Activated naive CD4-positive, alpha-beta T cell treated with anti-CD3 and anti-CD28 coated beads, Interleukin-2, amount 10 ng/mL, durations not matched to agents 7 days and 5 days (primary cell): ENCODE data around the gene RLN3.

ENCODE experiments used
- CTCF ChIA-PET: fragments of 350-600 bp; sonication (Branson Sonifier 250); formaldehyde crosslinking; loops from one replicate; lab custom pipeline; 2021; ENCODE audit warnings: antibody characterized with exemption; lab: Charles Lee
- DNase-seq: peaks from one replicate; pipeline ENCODE4 v3.0.0-alpha.2; 2020
- H3K27ac Mint-ChIP-seq: one replicate; pipeline ENCODE4 v1.8.0; 2021; ENCODE audit warnings: mild to moderate bottlenecking, moderate library complexity, mixed read lengths
- H3K27me3 Mint-ChIP-seq: one replicate; pipeline ENCODE4 v1.8.0; 2021; ENCODE audit warnings: mild to moderate bottlenecking, mixed read lengths
- H3K36me3 Mint-ChIP-seq: one replicate; pipeline ENCODE4 v1.8.0; 2021; ENCODE audit warnings: mixed read lengths
- H3K4me1 Mint-ChIP-seq: one replicate; pipeline ENCODE4 v1.8.0; 2021; ENCODE audit warnings: mixed read lengths
- H3K4me3 Mint-ChIP-seq: one replicate; pipeline ENCODE4 v1.8.0; 2021; ENCODE audit warnings: mild to moderate bottlenecking, moderate library complexity, mixed read lengths
- H3K9me3 Mint-ChIP-seq: one replicate; pipeline ENCODE4 v1.8.0; 2021; ENCODE audit warnings: mixed read lengths

RLN3 gene

DNA sequence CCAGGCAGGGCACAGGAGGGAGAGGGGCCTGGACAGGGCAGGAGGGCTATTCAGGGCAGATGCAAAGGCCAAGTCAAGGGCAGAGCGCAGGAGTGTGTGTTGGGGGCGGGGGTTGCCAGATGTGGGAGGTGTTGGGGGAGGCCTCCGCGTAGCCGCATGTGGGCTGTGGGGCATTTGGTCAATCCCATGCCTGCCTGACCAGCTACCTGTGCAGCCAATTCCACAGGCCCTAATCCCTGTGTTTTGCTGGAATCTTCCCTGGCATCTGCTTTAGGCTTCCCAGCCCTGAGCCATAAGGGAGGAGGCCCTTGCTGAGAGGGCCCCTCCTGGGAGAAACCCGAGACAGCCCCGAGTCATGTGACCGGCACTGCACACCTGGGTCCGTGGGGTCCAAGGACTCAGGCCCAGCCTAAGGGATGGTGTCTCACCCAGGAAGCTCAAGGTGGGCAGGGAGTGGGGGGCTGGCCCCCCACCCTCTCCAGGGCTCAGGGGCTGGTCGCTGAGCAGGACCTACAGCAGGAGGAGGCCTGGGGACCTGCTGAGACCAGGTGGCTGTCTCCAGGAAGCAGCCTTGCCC lies 42.1 kb upstream of the RLN3 start:
- Mint-ChIP-seq H3K4me1 (peaks cover 91% of the 10 kb centered on the region), H3K9me3 (no peaks in the 10 kb centered on the region), H3K27ac (peak overlapping the region; percentile 98), H3K27me3 (no peaks in the 10 kb centered on the region), H3K36me3 (peaks cover 25% of the 10 kb centered on the region), H3K4me3 (peak overlapping the region; percentile 27)
- no peak for DNase-seq
- CTCF ChIA-PET = interaction anchor here (0.8 to 1.8 kb wide), 4 partner anchors 14 to 84 kb away, joined by 3 read pairs; no protein-coding TSS in a partner anchor

DNA sequence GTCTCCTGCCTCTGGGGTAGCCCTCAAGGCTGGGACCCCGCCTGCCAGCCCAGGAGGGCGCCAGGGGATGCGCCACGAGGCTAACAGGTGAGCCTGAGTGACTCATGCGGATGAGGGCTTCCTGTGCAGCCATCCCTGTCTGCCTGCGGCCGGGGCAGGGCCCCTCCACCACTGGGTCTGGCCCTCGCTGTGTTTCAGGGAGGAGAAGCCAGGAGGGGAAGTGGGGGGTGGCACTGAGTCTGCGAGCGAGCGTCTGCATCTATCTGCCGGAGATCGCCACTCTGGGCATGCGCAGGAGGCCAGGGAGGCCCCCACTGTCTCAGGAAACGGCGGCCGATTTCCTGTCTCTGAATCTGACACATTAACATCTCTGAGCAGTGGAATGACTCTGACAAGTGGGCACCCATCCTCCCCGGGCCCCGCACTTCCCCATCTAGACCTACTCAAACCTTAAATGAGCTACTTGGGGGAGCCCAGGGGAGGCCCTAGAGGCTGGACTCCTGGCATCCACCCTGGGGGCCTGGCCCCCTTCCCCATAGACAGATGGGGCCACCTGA lies 41.5 kb upstream of the RLN3 start:
- H3K4me1 Mint-ChIP-seq = peaks cover 88% of the 10 kb centered on the region
- H3K27ac Mint-ChIP-seq = peak overlapping the region; percentile 98
- H3K9me3 Mint-ChIP-seq = no peaks in the 10 kb centered on the region
- H3K27me3 Mint-ChIP-seq = no peaks in the 10 kb centered on the region
- CTCF ChIA-PET = no interaction called here
- H3K4me3 Mint-ChIP-seq = peak overlapping the region; percentile 60
- DNase-seq = peak; percentile 99
- H3K36me3 Mint-ChIP-seq = peaks cover 31% of the 10 kb centered on the region

DNA sequence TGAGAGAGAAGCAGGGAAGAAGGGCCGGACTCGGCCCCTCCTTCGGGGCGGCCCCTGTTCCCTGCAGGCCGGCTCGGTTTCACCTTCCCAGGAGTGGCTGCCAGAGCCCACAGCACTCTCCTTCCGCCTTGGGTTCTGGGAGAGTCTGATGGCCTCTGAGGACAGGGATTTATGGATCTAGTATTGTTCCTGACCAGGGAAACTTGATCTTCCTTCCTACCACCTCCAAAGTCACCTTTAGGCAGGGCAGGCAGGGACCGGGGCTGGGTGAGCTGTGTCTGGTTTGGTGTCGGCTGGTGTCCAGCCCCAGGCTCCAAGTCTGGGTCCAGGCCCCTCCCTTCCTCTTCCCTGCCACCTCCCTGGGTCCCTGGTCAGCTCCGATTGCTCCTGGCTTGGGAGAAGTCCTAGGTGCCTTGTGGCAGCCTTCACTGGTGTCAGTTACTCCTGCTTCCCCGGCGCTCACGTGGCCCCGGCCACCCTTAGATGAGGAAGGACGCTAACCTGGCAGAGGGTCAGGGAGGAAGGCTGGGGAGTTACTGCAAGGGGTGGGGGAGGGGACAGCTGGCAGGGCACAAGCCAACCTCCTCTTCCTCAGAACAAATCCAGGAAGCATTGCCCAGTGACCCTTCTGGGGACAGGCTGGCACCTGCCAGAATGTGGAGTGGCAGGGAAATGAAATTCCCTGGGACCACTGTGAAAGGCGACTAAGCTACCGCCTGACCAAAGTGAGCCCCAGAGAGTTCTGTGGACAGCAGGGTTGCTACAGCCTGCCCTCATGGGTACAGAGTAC lies 40.7 kb upstream of the RLN3 start:
- Mint-ChIP-seq H3K27ac (peak overlapping the region; percentile 98), H3K9me3 (no peaks in the 10 kb centered on the region), H3K27me3 (no peaks in the 10 kb centered on the region), H3K4me3 (peak overlapping the region; percentile 60), H3K36me3 (peaks cover 32% of the 10 kb centered on the region), H3K4me1 (peaks cover 79% of the 10 kb centered on the region)
- no peak for DNase-seq
- CTCF ChIA-PET = no interaction called here

DNA sequence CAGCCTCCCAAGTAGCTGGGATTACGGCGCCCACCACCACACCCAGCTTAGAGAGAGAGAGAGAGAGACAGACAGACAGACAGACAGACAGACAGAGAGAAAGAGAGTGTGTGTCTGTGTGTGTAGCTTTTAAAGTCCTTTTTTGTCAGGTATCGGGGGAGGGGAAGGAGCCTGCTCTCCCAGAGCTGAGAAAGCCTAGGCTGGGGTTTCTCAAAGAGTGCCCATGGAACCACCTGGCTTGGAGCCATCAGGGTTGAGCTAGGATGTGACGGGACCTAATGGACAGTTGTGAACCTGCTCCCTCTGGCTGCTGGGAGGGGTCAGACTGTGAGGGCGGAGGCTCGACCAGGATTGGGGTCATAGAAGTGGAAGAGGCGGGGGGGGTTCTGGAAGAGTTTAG lies 38.5 kb upstream of the RLN3 start:
- CTCF ChIA-PET = interaction anchor here (0.5 to 1.4 kb wide), 3 partner anchors 10 to 147 kb away, joined by 3 to 4 read pairs (median 3); partner anchors contain the start of gene ASF1B
- no peak overlapping the region for H3K4me3 Mint-ChIP-seq
- H3K36me3 Mint-ChIP-seq = peaks cover 33% of the 10 kb centered on the region
- no peak for DNase-seq
- peak overlapping the region; percentile 98 for H3K27ac Mint-ChIP-seq
- H3K27me3 Mint-ChIP-seq = no peaks in the 10 kb centered on the region
- H3K4me1 Mint-ChIP-seq = peaks cover 60% of the 10 kb centered on the region
- H3K9me3 Mint-ChIP-seq = no peaks in the 10 kb centered on the region

DNA sequence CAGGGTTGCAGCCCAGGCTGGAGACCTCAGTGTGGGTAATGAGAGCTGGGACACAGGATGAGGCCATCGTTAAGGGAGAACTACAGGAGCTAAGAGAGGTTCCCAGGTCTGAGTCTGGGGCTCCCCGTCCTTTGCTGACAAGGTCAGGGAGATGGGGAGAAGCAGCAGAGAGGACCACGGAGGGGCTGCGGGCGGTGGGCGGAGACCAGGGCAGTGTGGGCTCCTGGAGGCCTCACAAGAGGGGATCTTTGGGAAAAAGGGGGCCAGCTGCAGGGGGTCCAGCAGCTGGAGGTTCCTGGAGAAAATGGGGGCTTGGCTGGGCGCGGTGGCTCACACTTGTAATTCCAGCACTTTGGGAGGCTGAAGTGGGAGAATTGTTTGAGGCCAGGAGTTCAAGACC lies 37.9 kb upstream of the RLN3 start:
- DNase-seq = no peak
- CTCF ChIA-PET = interaction anchor here (0.5 kb wide), 1 partner anchor 146 kb away, joined by 3 read pairs; the partner anchor contains the start of gene ASF1B
- Mint-ChIP-seq H3K9me3 (no peaks in the 10 kb centered on the region), H3K4me3 (no peak overlapping the region), H3K4me1 (peaks cover 54% of the 10 kb centered on the region), H3K36me3 (peaks cover 35% of the 10 kb centered on the region), H3K27me3 (no peaks in the 10 kb centered on the region), H3K27ac (peak overlapping the region; percentile 45)

DNA sequence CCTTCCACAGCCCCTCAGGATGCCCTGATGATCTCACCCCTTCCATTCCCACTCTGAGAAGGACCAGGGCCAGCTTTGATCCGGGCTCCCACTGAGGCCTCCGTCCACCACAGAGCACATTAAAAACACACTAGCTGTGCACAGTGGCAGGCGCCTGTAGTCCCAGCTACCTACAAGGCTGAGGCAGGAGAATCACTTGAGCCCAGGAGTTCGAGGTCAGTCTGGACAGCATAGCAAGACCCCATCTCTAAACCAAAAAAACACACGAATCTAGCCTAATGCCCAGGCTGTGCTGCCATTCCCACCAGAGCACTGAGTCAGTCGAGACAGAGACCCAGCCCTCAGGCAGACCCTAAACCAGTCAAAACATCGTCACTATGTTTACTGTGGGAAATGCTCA lies 35.9 kb upstream of the RLN3 start:
- peak overlapping the region; percentile 19 for H3K27ac Mint-ChIP-seq
- peaks cover 35% of the 10 kb centered on the region for H3K36me3 Mint-ChIP-seq
- H3K9me3 Mint-ChIP-seq = no peaks in the 10 kb centered on the region

DNA sequence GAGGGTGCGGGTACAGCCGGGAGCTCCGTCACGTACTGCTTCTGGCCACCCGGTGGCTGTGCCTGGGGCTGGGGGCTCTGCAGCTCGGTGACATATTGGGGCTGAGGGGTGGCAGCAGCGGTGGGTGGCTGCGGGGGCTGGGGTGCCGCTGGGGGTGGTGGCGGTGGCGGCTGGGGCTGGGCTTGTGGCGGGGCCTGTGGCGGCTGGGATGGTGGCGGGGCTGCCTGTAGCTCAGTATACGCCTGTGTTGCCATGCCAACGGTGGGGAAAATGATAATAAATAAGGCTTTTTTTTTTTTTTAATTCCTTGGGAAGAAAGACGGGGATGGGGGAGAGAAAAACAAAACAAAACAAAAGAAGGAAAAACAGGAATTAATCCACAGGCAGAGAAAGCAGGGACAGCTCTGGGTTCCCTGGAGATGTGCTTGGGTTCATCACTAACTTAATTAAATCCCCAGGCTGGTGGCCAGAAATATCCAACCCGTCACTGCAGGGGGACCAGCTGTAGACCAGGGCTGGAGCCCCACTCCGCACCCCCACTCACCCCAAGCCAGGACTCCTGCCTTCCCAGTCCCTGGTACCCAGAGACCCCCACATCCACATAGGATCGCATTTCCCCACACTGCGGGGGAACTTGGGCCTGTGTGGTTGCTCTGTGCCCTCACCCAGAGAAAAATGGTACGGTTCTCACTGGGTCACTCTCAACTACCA lies 34.2 kb upstream of the RLN3 start:
- Mint-ChIP-seq H3K36me3 (peaks cover 41% of the 10 kb centered on the region), H3K27ac (peak overlapping the region; percentile 38), H3K27me3 (no peaks in the 10 kb centered on the region), H3K4me3 (no peak overlapping the region), H3K4me1 (peaks cover 20% of the 10 kb centered on the region), H3K9me3 (peaks cover 2% of the 10 kb centered on the region)
- DNase-seq = no peak
- CTCF ChIA-PET = no interaction called here

More for the DNA sequence above, 35.9 kb upstream of the RLN3 start:
- CTCF ChIA-PET = interaction anchor here (1.1 kb wide), 1 partner anchor 67 kb away, joined by 4 read pairs; no protein-coding TSS in a partner anchor
- Mint-ChIP-seq H3K27me3 (no peaks in the 10 kb centered on the region), H3K4me1 (peaks cover 35% of the 10 kb centered on the region), H3K4me3 (no peak overlapping the region)
- no peak for DNase-seq

DNA sequence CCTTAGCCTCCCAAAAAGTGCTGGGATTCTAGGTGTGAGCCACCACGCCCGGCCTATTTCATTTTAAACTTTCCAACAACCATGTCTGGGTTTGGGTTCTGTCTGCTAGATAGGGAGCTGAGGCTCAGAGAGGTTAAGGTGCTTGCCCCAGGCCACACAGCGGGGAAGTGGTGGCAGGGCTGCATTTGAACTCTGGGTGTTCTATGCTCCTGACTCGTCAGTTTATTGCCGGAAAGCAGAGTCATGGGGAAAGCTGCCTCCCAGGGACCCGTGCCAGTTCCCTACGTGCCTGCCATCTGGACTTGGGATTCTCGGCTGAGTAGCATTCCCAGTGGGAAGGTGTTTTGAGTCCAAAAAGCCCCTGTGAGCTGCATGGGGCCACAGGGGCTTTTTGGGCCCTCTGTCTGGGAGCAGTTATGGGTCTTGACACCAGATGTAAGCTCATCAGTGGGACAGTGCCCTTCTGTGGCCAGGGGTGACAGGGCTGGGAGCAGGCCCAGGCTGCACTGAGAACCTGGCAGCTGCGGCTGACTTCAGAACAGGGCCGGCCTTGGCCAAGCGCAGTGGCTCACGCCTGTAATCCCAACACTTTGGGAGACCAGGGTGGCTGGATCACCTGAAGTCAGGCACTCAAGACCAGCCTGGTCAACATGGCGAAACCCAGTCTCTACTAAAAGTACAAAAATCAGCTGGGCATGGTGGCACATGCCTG lies 32.8 kb upstream of the RLN3 start:
- Mint-ChIP-seq H3K4me3 (no peak overlapping the region), H3K27ac (no peak overlapping the region), H3K4me1 (peaks cover 9% of the 10 kb centered on the region), H3K27me3 (no peaks in the 10 kb centered on the region), H3K36me3 (peaks cover 40% of the 10 kb centered on the region), H3K9me3 (peaks cover 5% of the 10 kb centered on the region)
- CTCF ChIA-PET = no interaction called here
- no peak for DNase-seq

DNA sequence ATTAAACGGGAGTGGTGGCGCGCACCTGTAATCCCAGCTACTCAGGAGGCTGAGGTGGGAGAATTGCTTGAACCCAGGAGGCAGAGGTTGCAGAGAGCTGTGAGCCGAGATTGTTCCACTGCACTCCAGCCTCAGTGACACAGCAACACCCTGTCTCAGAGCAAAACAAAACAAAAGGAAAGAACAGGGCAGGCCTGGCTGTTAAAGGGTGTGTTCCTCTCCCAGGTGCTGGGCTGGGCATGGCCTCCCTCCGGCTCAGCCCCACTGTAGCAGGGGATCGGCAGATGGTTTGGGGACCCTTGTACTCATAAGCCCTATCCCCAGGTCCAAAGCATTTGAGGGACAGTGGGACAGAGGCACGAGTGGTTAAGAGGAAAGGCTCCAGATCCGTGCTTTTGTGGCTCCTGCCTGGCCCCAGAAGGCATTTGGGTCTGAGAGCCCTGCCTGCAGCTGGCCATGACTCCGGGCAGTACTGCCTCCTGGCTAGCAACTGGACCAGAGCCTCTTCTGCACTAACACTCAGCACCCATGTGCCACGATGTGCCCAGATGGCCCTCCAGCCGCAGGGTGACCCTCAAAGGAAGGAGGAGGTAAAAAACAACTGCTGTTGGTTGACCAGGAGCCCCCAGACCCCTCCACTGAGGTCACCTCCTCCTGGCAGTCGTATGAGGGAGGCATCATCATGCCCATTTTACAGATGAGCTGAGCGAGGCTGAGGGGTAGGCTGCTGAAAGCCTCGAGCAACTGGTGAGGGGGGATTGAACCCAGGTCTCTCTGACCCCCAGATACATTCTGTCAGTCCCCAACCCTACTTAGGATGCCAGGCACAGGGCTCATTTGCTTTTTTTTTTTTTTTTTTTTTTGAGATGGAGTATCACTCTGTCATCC lies 31.8 kb upstream of the RLN3 start:
- CTCF ChIA-PET = no interaction called here
- no peaks in the 10 kb centered on the region for H3K27me3 Mint-ChIP-seq
- no peak overlapping the region for H3K4me3 Mint-ChIP-seq
- H3K4me1 Mint-ChIP-seq = peaks cover 13% of the 10 kb centered on the region
- H3K9me3 Mint-ChIP-seq = peaks cover 5% of the 10 kb centered on the region
- no peak for DNase-seq
- peaks cover 40% of the 10 kb centered on the region for H3K36me3 Mint-ChIP-seq
- H3K27ac Mint-ChIP-seq = no peak overlapping the region

DNA sequence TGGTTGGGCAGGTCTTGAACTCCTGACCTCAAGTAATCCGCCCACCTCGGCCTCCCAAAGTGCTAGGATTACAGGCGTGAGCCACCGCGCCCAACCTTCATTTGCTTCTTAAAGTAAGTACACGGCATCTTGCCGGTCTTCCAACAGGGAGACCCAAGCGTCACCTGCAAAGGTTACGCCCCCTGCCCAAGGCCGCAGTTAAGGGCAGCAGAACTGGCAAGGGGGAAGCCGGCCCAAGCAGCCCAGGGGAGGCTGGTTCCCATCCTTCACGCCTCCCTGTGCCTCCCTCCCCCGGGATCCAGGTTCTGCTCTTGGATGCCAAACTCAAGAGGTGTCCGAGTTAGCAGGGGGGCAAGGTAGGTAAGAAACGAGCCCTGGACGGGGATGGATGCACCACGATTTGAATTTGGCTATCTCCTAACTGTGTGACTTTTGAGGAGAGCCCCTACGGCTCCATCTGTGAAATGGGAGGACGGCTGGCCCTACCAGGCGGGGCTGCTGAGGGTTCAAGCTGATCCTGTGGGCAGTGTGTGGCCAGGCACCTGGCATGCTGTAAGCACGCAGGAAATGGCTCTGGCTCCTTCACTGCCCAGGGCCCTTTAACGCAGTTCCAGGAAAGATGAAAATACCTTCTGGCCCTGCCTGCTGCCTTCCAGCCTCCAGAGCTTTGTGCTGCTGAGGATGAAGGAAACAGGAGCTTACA lies 30.9 kb upstream of the RLN3 start:
- Mint-ChIP-seq H3K27ac (no peak overlapping the region), H3K36me3 (peaks cover 35% of the 10 kb centered on the region)
- CTCF ChIA-PET = no interaction called here

DNA sequence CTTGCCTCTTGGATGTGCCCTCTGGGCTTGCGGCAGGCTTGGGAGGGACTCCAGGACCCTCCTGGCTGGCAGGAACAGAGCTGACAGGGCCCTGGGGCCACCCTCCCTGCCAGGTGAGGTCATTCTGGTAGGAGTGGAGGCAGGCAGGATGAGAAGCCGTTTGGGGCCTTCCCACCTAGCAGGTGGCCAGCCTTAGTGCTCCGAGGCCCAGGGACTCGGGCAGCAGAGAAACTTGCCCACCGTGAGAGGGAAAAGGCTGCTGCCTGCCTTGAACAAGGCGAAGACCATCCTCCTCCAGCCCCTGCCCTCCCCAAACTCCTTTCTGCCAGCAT lies 30.4 kb upstream of the RLN3 start:
- CTCF ChIA-PET = no interaction called here
- Mint-ChIP-seq H3K36me3 (peaks cover 33% of the 10 kb centered on the region), H3K9me3 (peaks cover 5% of the 10 kb centered on the region), H3K4me3 (no peak overlapping the region), H3K27me3 (no peaks in the 10 kb centered on the region), H3K4me1 (peaks cover 28% of the 10 kb centered on the region), H3K27ac (no peak overlapping the region)
- no peak for DNase-seq

More for the DNA sequence above, 30.9 kb upstream of the RLN3 start:
- peaks cover 22% of the 10 kb centered on the region for H3K4me1 Mint-ChIP-seq
- no peak overlapping the region for H3K4me3 Mint-ChIP-seq
- H3K9me3 Mint-ChIP-seq = peaks cover 5% of the 10 kb centered on the region
- no peak for DNase-seq
- H3K27me3 Mint-ChIP-seq = no peaks in the 10 kb centered on the region

DNA sequence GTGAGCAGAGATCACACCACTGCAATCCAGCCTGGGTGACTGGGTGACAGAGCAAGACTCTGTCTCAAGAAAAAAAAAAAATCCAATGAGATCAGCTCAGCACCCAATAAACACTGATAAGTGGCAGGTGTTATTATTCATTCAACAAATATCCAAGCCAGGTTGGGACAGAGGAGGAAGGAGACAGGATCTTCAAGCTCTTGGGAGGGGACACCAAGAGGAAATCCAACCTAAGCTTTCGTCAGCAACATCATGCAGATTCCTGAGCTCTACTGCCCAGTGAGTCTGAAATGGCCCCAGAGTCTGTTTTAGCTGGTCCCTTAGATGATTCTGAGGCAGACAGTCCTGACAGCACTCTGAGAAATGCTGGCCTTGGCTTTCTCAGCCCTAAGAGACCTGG lies 29.5 kb upstream of the RLN3 start:
- peak overlapping the region; percentile 14 for H3K27ac Mint-ChIP-seq
- no peak overlapping the region for H3K4me3 Mint-ChIP-seq
- no peak for DNase-seq
- H3K9me3 Mint-ChIP-seq = peaks cover 5% of the 10 kb centered on the region
- H3K27me3 Mint-ChIP-seq = no peaks in the 10 kb centered on the region
- peaks cover 36% of the 10 kb centered on the region for H3K4me1 Mint-ChIP-seq
- H3K36me3 Mint-ChIP-seq = peaks cover 30% of the 10 kb centered on the region
- CTCF ChIA-PET = interaction anchor here (0.8 kb wide), 1 partner anchor 61 kb away, joined by 3 read pairs; no protein-coding TSS in a partner anchor
